ENCODE results near the gene PHLDA1. TPM values are rescaled to one million over a fixed set of nuclear protein-coding genes. Genes with fewer than 3 reads are reported as not detected.

PHLDA1 gene
- total RNA-seq = 23.4 to 24.4 TPM (median 23.6 TPM) in 3 replicates

GRCh38 chr12:76031414-76032042, at the start of gene PHLDA1:
TSS of gene PHLDA1 (minus strand) at chr12:76031776.
- peak; percentile 46 for TF ChIP-seq CTCF (IDR thresholded peaks at IDR 0.05; ENCODE audit: unreplicated experiment)
- Mint-ChIP-seq H3K36me3 (no peaks in the 10 kb centered on the region), H3K4me3 (peak within 1 kb of the TSS; percentile 94), H3K27ac (peak within 1 kb of the TSS; percentile 96), H3K9me3 (no peaks in the 10 kb centered on the region), H3K27me3 (ENCODE audit: low read depth) (no peaks in the 10 kb centered on the region), H3K4me1 (peaks cover 48% of the 10 kb centered on the region)
- peak; percentile 79 to 89 for DNase-seq (ENCODE audit: low spot score in 2 of 2, unreplicated experiment in 2 of 2)

- no peak for DNase-seq (ENCODE audit: low spot score in 2 of 2, unreplicated experiment in 2 of 2)
Measured at GRCh38 chr12:76080729-76081415, 49.3 kb upstream of the PHLDA1 start.

GRCh38 chr12:76080017-76080728, 48.6 kb upstream of the PHLDA1 start:
- DNase-seq (ENCODE audit: low spot score in 2 of 2, unreplicated experiment in 2 of 2) = no peak
- Mint-ChIP-seq H3K4me3 (no peak overlapping the region), H3K27me3 (ENCODE audit: low read depth) (no peaks in the 10 kb centered on the region), H3K36me3 (peaks cover 35% of the 10 kb centered on the region), H3K9me3 (peaks cover 19% of the 10 kb centered on the region), H3K27ac (peak overlapping the region; percentile 25), H3K4me1 (peaks cover 30% of the 10 kb centered on the region)
- no peak for TF ChIP-seq CTCF (IDR thresholded peaks at IDR 0.05; ENCODE audit: unreplicated experiment)

More at GRCh38 chr12:76080729-76081415, 49.3 kb upstream of the PHLDA1 start:
- peaks cover 19% of the 10 kb centered on the region for H3K9me3 Mint-ChIP-seq
- peaks cover 35% of the 10 kb centered on the region for H3K36me3 Mint-ChIP-seq
- H3K4me1 Mint-ChIP-seq = peaks cover 35% of the 10 kb centered on the region
- H3K4me3 Mint-ChIP-seq = no peak overlapping the region
- no peaks in the 10 kb centered on the region for H3K27me3 Mint-ChIP-seq (ENCODE audit: low read depth)
- no peak overlapping the region for H3K27ac Mint-ChIP-seq
- TF ChIP-seq CTCF (IDR thresholded peaks at IDR 0.05; ENCODE audit: unreplicated experiment) = no peak

GRCh38 chr12:76078748-76079147, 47.2 kb upstream of the PHLDA1 start:
- peaks cover 35% of the 10 kb centered on the region for H3K36me3 Mint-ChIP-seq
- TF ChIP-seq CTCF (IDR thresholded peaks at IDR 0.05; ENCODE audit: unreplicated experiment) = no peak
- no peak overlapping the region for H3K4me3 Mint-ChIP-seq
- no peak overlapping the region for H3K27ac Mint-ChIP-seq
- H3K4me1 Mint-ChIP-seq = peaks cover 29% of the 10 kb centered on the region
- H3K27me3 Mint-ChIP-seq (ENCODE audit: low read depth) = no peaks in the 10 kb centered on the region
- DNase-seq (ENCODE audit: low spot score in 2 of 2, unreplicated experiment in 2 of 2) = no peak
- H3K9me3 Mint-ChIP-seq = peaks cover 19% of the 10 kb centered on the region

GRCh38 chr12:76075448-76075847, 43.9 kb upstream of the PHLDA1 start:
- no peak for TF ChIP-seq CTCF (IDR thresholded peaks at IDR 0.05; ENCODE audit: unreplicated experiment)
- peaks cover 21% of the 10 kb centered on the region for H3K9me3 Mint-ChIP-seq
- no peak for DNase-seq (ENCODE audit: low spot score in 2 of 2, unreplicated experiment in 2 of 2)
- no peaks in the 10 kb centered on the region for H3K27me3 Mint-ChIP-seq (ENCODE audit: low read depth)
- H3K4me1 Mint-ChIP-seq = peaks cover 17% of the 10 kb centered on the region
- H3K27ac Mint-ChIP-seq = no peak overlapping the region
- H3K4me3 Mint-ChIP-seq = no peak overlapping the region
- peaks cover 48% of the 10 kb centered on the region for H3K36me3 Mint-ChIP-seq

Data from mesothelial cell of epicardium (in vitro differentiated cells).